GM12891 (cell line): ENCODE results near the gene FRMD5.

Experiments used
- PAX5 ChIP-seq: IDR thresholded peaks from 2 replicates; pipeline ENCODE4 v1.6.1; 2011; ENCODE audit warnings: low read length, moderate library complexity, mild to moderate bottlenecking; ENCODE audit not compliant: insufficient read depth, severe bottlenecking
- POLR2A ChIP-seq: IDR thresholded peaks from 2 replicates; pipeline ENCODE4 v1.6.1; 2011; ENCODE audit warnings: low read depth, low read length, control low read depth
- POLR2AphosphoS5 ChIP-seq: IDR thresholded peaks from 2 replicates; pipeline ENCODE4 v1.6.1; 2011; ENCODE audit warnings: low read depth, low read length, control low read depth
- SPI1 ChIP-seq: IDR thresholded peaks from 2 replicates; pipeline ENCODE4 v1.6.1; 2011; ENCODE audit warnings: low read depth, low read length, control low read depth
- TAF1 ChIP-seq: IDR thresholded peaks from 2 replicates; pipeline ENCODE4 v1.6.1; 2011; ENCODE audit warnings: low read depth, low read length, control low read depth

GRCh38 chr15:43879386-43880355 lies 315.4 kb downstream of the FRMD5 start:
- TF ChIP-seq POLR2A, result no peak
- TF ChIP-seq POLR2AphosphoS5, result no peak
- no peak for TF ChIP-seq TAF1
- TF ChIP-seq SPI1, result no peak
- no peak for TF ChIP-seq PAX5
